Activated B cell treated with CpG ODN at 0.5 μM for 24 hours (primary cell): Measurements from ENCODE around the gene RFX8. TPM values are rescaled to one million over a fixed set of nuclear protein-coding genes. Genes with fewer than 3 reads are reported as not detected.
"Not testable (repeated sequence)": the region's sequence is repeated elsewhere in the genome, so short reads cannot be mapped to it uniquely, and the experiment has no call there.

Source experiments
- ATAC-seq: fragments of 200-7000 bp; cut with Tn5 transposase; one replicate; pipeline ENCODE4 v1.10.0; 2021; ENCODE audit warnings: low read depth, mild to moderate bottlenecking, moderate library complexity
- CTCF ChIA-PET: fragments of 350-600 bp; sonication (Branson Sonifier 250); formaldehyde crosslinking; loops from one replicate; lab custom pipeline; 2021; ENCODE audit warnings: antibody characterized with exemption; lab: Charles Lee
- POLR2A ChIA-PET: fragments of 350-600 bp; sonication (Branson Sonifier 250); formaldehyde crosslinking; loops from one replicate; lab custom pipeline; 2021; ENCODE audit warnings: antibody characterized with exemption; lab: Charles Lee
- DNase-seq: peaks from one replicate; pipeline ENCODE4 v3.0.0; 2022
- H3K27ac Mint-ChIP-seq: one replicate; pipeline ENCODE4 v1.8.0; 2020; ENCODE audit warnings: mixed read lengths
- H3K27me3 Mint-ChIP-seq: one replicate; pipeline ENCODE4 v1.8.0; 2021; ENCODE audit warnings: mixed read lengths
- H3K36me3 Mint-ChIP-seq: one replicate; pipeline ENCODE4 v1.8.0; 2021; ENCODE audit warnings: low read depth, mixed read lengths
- H3K4me1 Mint-ChIP-seq: one replicate; pipeline ENCODE4 v1.8.0; 2021; ENCODE audit warnings: mixed read lengths
- H3K4me3 Mint-ChIP-seq: one replicate; pipeline ENCODE4 v1.8.0; 2020; ENCODE audit warnings: mild to moderate bottlenecking, mixed read lengths
- H3K9me3 Mint-ChIP-seq: one replicate; pipeline ENCODE4 v1.8.0; 2020; ENCODE audit warnings: mixed read lengths
- CTCF ChIP-seq: fragments of 200-600 bp; IDR thresholded peaks from one replicate; pipeline ENCODE4 v1.8.0; 2022; ENCODE audit warnings: antibody characterized with exemption, mild to moderate bottlenecking
- intact Hi-C: fragments of 100-400 bp; cut with micrococcal nuclease; formaldehyde crosslinking; loops from one replicate; pipeline ENCODE4 v1.15.1; 2024
- total RNA-seq: library from RNA; stranded (reverse); gene quantifications from 2 replicates; pipeline ENCODE4 v1.2.3, GENCODE V29; 2022

RFX8 gene
- total RNA-seq, 1 donor from 2014 or later, result not detected

DNA sequence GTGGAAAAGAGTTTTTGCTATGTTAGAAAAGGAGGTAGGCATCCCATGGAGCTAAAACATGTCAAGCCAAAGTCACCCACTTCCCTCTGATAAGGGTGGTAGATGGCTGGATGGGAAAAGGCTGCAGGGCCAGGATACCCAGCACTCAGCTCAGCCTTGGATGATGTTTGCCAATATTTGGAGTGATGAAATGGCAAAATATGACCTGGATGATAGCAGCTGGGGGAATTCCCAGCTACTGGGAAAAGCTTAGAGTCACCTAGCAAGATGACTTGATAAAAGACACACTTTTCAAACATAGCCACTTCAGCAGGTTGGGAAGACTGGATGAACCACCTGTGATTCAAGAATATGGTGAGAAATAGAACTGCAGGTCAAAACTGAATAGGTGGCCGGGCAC, 10.1 kb downstream of the RFX8 start:
- POLR2A ChIA-PET, result no interaction called here
- no peak for ATAC-seq
- Mint-ChIP-seq H3K27me3 (peaks cover 30% of the 10 kb centered on the region), H3K4me1 (peaks cover 3% of the 10 kb centered on the region), H3K9me3 (no peaks in the 10 kb centered on the region), H3K36me3 (no peaks in the 10 kb centered on the region), H3K4me3 (no peak overlapping the region), H3K27ac (no peak overlapping the region)
- CTCF ChIA-PET, result no interaction called here
- TF ChIP-seq CTCF, result no peak
- no peak for DNase-seq
- intact Hi-C loops, result no loop called here

DNA sequence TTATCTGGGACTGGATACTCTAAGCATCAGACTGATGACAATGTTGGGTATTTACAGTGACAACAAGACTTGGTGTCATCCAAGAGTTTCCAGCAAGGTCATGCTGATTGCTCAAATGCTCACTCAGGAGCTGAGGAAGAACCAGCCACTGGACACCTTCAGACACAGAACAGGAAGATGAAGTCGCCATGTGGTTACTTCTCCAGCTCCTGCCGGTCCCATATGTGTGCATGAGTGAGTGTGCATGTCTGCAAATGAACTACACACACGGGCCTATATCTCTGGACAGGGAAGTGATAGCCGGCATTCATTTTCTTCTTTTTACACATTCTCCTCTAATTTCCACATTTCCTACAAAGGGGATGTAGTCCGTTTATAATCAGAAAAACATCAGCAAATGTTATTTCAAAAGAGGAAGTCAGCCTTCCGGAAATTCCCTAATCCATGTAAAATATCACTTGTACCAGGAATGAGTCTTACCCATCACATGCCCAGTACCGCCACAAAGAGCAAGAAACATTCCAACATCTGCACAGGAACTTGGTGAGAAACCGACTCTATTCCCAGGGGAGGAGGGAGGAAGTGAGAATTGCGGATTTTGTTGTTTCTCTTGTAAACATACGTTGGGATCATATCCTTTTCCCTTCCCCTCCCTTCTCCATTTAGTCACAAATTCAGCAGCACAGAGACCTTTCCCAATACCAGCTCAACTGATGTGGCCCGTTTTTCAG, 10.8 kb downstream of the RFX8 start:
- H3K4me3 Mint-ChIP-seq, result no peak overlapping the region
- DNase-seq (no peak), ATAC-seq (no peak)
- ChIA-PET CTCF (no interaction called here), POLR2A (no interaction called here)
- no peaks in the 10 kb centered on the region for H3K9me3 Mint-ChIP-seq
- peaks cover 29% of the 10 kb centered on the region for H3K27me3 Mint-ChIP-seq
- peaks cover 3% of the 10 kb centered on the region for H3K4me1 Mint-ChIP-seq
- H3K36me3 Mint-ChIP-seq, result no peaks in the 10 kb centered on the region
- H3K27ac Mint-ChIP-seq, result no peak overlapping the region
- no peak for TF ChIP-seq CTCF
- intact Hi-C loops, result no loop called here

DNA sequence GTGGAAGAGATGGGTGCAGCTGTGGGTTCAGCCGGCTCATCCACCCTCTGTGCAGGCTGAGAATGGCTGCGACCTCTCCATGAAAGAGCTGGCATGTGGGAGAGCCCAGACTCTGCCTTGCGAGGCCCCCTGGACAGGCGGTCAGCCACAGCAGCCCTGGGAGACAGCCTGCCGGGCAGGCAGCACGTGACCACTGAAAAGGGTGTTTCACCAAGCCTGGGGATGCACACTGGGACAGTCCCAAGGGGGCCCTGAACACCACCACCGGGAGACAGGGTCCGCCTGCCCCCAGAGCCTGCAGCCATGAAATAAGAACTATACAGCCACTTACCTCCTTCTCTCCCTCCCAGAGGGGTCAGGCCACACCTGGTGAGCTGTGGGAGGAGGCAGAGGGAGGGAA, 11.5 kb downstream of the RFX8 start:
- intact Hi-C loops, result no loop called here
- Mint-ChIP-seq H3K36me3 (no peaks in the 10 kb centered on the region), H3K4me1 (peaks cover 3% of the 10 kb centered on the region), H3K27ac (no peak overlapping the region), H3K9me3 (no peaks in the 10 kb centered on the region), H3K4me3 (no peak overlapping the region), H3K27me3 (peaks cover 26% of the 10 kb centered on the region)
- CTCF ChIA-PET, result no interaction called here
- POLR2A ChIA-PET, result no interaction called here
- no peak for ATAC-seq
- TF ChIP-seq CTCF, result no peak
- no peak for DNase-seq

- DNase-seq (no peak), ATAC-seq (no peak)
- no peak overlapping the region for H3K27ac Mint-ChIP-seq
- H3K4me3 Mint-ChIP-seq, result no peak overlapping the region
- no peaks in the 10 kb centered on the region for H3K9me3 Mint-ChIP-seq
- CTCF ChIA-PET, result no interaction called here
- intact Hi-C loops, result no loop called here
- TF ChIP-seq CTCF, result no peak
- POLR2A ChIA-PET, result no interaction called here
- H3K27me3 Mint-ChIP-seq, result peaks cover 25% of the 10 kb centered on the region
- peaks cover 3% of the 10 kb centered on the region for H3K4me1 Mint-ChIP-seq
- H3K36me3 Mint-ChIP-seq, result no peaks in the 10 kb centered on the region
These were observed 13.5 kb downstream of the RFX8 start for GRCh38 chr2:101461381-101461780.

DNA sequence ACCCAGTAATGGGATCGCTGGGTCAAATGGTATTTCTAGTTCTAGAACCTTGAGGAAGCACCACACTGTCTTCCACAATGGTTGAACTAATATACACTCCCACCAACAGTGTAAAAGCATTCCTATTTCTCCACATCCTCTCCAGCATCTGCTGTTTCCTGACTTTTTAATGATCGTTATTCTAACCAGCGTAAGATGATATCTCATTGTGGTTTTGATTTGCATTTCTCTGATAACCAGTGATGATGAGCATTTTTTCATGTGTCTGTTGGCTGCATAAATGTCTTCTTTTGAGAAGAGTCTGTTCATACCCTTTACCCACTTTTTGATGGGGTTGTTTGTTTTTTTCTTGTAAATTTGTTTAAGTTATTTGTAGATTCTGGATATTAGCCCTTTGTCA, 20.5 kb downstream of the RFX8 start:
- CTCF ChIA-PET, intact Hi-C loops, H3K36me3 Mint-ChIP-seq, H3K27ac Mint-ChIP-seq, H3K4me3 Mint-ChIP-seq, DNase-seq, ATAC-seq, H3K9me3 Mint-ChIP-seq, POLR2A ChIA-PET, H3K4me1 Mint-ChIP-seq, H3K27me3 Mint-ChIP-seq: not testable (repeated sequence)

- Mint-ChIP-seq H3K4me1 (no peaks in the 10 kb centered on the region), H3K36me3 (no peaks in the 10 kb centered on the region), H3K27ac (no peak overlapping the region), H3K9me3 (peaks cover 2% of the 10 kb centered on the region), H3K27me3 (peaks cover 7% of the 10 kb centered on the region), H3K4me3 (no peak overlapping the region)
- ChIA-PET POLR2A (no interaction called here), CTCF (no interaction called here)
- ATAC-seq (no peak), DNase-seq (no peak)
- intact Hi-C loops, result no loop called here
- TF ChIP-seq CTCF, result no peak
These were observed 23.9 kb downstream of the RFX8 start for GRCh38 chr2:101450965-101451364.
